Measurements from ENCODE around the gene TSPAN11. TPM values are rescaled to one million over a fixed set of nuclear protein-coding genes. Genes with fewer than 3 reads are reported as not detected.

TSPAN11 gene
- total and polyA plus RNA-seq, 2 of the 8 experiments (the other 6 are each of a cell fraction or from before 2014, with no cell fraction given), result 3.9 to 8.2 TPM

- H3K4me1 ChIP-seq (replicated peaks in 1 of 4; ENCODE audit: control insufficient read depth in 3 of 4, insufficient read depth in 4 of 4, low read length in 3 of 4), result no peaks in the 10 kb centered on the region
- H2BK15ac ChIP-seq (ENCODE audit: low read length), result no peak overlapping the region
- H3K27ac ChIP-seq (ENCODE audit: low read depth, low read length), result no peak overlapping the region
- H3K36me3 ChIP-seq (ENCODE audit: control insufficient read depth in 2 of 4, insufficient read depth in 4 of 4, low read length in 3 of 4), result no peaks in the 10 kb centered on the region
- H4K91ac ChIP-seq (replicated peaks; ENCODE audit: insufficient read length, low read length), result no peak overlapping the region
- H2BK120ac ChIP-seq (replicated peaks; ENCODE audit: low read depth, low read length), result no peak overlapping the region
- POLR2A ChIA-PET (ENCODE audit: partially characterized antibody), result interaction anchor here (1.1 to 1.2 kb wide), 2 partner anchors 11 to 25 kb away, joined by 3 to 4 read pairs; no protein-coding TSS in a partner anchor
- H2BK12ac ChIP-seq (ENCODE audit: low read depth, low read length), result no peak overlapping the region
- no peaks in the 10 kb centered on the region for H3K79me1 ChIP-seq (ENCODE audit: low read depth, low read length)
- H3K18ac ChIP-seq (ENCODE audit: extremely low read depth, low read length), result no peak overlapping the region
- H4K20me1 ChIP-seq (replicated peaks in 1 of 2; ENCODE audit: control insufficient read depth in 1 of 2, insufficient read depth in 2 of 2, low read length in 2 of 2), result no peaks in the 10 kb centered on the region
- H3K4ac ChIP-seq (replicated peaks; ENCODE audit: insufficient read length, low read depth, low read length), result no peak overlapping the region
- no peaks in the 10 kb centered on the region for H3K23me2 ChIP-seq (ENCODE audit: low read depth, low read length)
- no peak overlapping the region for H3K4me3 ChIP-seq (ENCODE audit: extremely low read depth in 1 of 4, insufficient read depth in 2 of 4, low read depth in 3 of 4, low read length in 4 of 4)
- H3K56ac ChIP-seq (replicated peaks; ENCODE audit: insufficient read length, low read depth, low read length), result no peak overlapping the region
- no peak for DNase-seq (ENCODE audit: low read depth in 1 of 2, low spot score in 2 of 2)
- no peak overlapping the region for H2AFZ ChIP-seq (ENCODE audit: low read length)
- no peaks in the 10 kb centered on the region for H3K79me2 ChIP-seq (ENCODE audit: control insufficient read depth in 1 of 2, insufficient read depth in 2 of 2, low read length in 2 of 2)
- no peak overlapping the region for H2BK5ac ChIP-seq (ENCODE audit: low read depth, low read length)
- no peak overlapping the region for H2AK5ac ChIP-seq (ENCODE audit: low read depth, low read length)
- H3K14ac ChIP-seq (ENCODE audit: insufficient read length), result no peak overlapping the region
- H3K27me3 ChIP-seq (replicated peaks in 1 of 4; ENCODE audit: control insufficient read depth in 3 of 4, extremely low read depth in 1 of 4, insufficient read depth in 3 of 4, low read length in 3 of 4), result peaks cover 0 to 5% (median 0%) of the 10 kb centered on the region in 4 experiments; a peak in 1 of 7 replicates
- H3K4me2 ChIP-seq (ENCODE audit: insufficient read depth in 1 of 2, low read depth in 2 of 2, low read length in 2 of 2), result no peak overlapping the region
- H2BK20ac ChIP-seq (ENCODE audit: low read length), result no peak overlapping the region
- H4K8ac ChIP-seq (ENCODE audit: extremely low read depth, insufficient read depth, low read length), result no peak overlapping the region
- FAIRE-seq, result no peak
- H3K9ac ChIP-seq (replicated peaks in 1 of 4; ENCODE audit: extremely low read depth in 1 of 4, low read depth in 3 of 4, low read length in 3 of 4), result no peak overlapping the region
- CTCF ChIA-PET (ENCODE audit: partially characterized antibody), result interaction anchor here (0.9 to 2.6 kb wide), 7 partner anchors 10 to 105 kb away, joined by 3 to 14 read pairs (median 5); no protein-coding TSS in a partner anchor
- no peak overlapping the region for H4K5ac ChIP-seq (ENCODE audit: insufficient read length, low read depth, low read length)
- 90% methylated on average over 2 of the region's 2 CpGs; no CpG with 5 or more reads in 1 of the 2 experiments for WGBS, 2 experiments (ENCODE audit: extremely low coverage in 1 of 2, insufficient coverage in 1 of 2, insufficient read length in 1 of 2, insufficient replicate concordance in 2 of 2, low coverage in 1 of 2, low lambda C conversion rate in 2 of 2, missing lambda C conversion rate in 1 of 2)
- no peak overlapping the region for H3K23ac ChIP-seq (ENCODE audit: insufficient read length)
- H3K9me3 ChIP-seq (ENCODE audit: insufficient read depth in 2 of 2, low read depth in 1 of 2, low read length in 1 of 2), result peaks cover 0 to 2% of the 10 kb centered on the region in 2 experiments; a peak in 1 of 4 replicates
- TF ChIP-seq JUN (IDR thresholded peaks at IDR 0.05; ENCODE audit: low read depth, low read length) (no peak), HDAC6 (IDR thresholded peaks at IDR 0.05; ENCODE audit: low read depth, low read length) (no peak), YY1 (IDR thresholded peaks at IDR 0.05; ENCODE audit: low read depth, low read length) (no peak), BCL11A (IDR thresholded peaks at IDR 0.05; ENCODE audit: low read depth in 2 of 2, low read length in 2 of 2) (no peak), CBX5 (IDR thresholded peaks at IDR 0.05; ENCODE audit: low read depth, low read length) (no peak), GTF2F1 (IDR thresholded peaks at IDR 0.05; ENCODE audit: borderline replicate concordance, low read depth, low read length) (no peak), POLR2AphosphoS5 (IDR thresholded peaks at IDR 0.05; ENCODE audit: low read depth, low read length) (no peak), SP2 (IDR thresholded peaks at IDR 0.05; ENCODE audit: low read length) (no peak), RFX5 (IDR thresholded peaks at IDR 0.05; ENCODE audit: borderline replicate concordance, low read depth, low read length) (no peak), BACH1 (IDR thresholded peaks at IDR 0.05; ENCODE audit: low read length) (no peak), NANOG (IDR thresholded peaks at IDR 0.05; ENCODE audit: insufficient read depth, low read depth, low read length, poor library complexity, severe bottlenecking) (no peak)
- TF ChIP-seq, protein P1, sequence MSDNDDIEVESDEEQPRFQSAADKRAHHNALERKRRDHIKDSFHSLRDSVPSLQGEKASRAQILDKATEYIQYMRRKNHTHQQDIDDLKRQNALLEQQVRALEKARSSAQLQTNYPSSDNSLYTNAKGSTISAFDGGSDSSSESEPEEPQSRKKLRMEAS (IDR thresholded peaks at IDR 0.05), result no peak
Observed at GRCh38 chr12:30884799-30885198, 41.7 kb upstream of the TSPAN11 start.

Measured in H1 (cell line).